Head of caudate nucleus (tissue), 42 donors: ENCODE measurements around the gene APCDD1.
"Not testable (repeated sequence)": the region's sequence is repeated elsewhere in the genome, so short reads cannot be mapped to it uniquely, and the experiment has no call there.

Experiments used
- DNase-seq, 42 donors: peaks; one replicate each; pipeline versions ENCODE4 v3.0.0 to v3.0.0-alpha.2; 2020 to 2021; ENCODE audit warnings: mixed read lengths in 7 of 42
- intact Hi-C: fragments of 100-400 bp; cut with DNase I; formaldehyde crosslinking; loops from one replicate; pipeline ENCODE4 v1.15.0; 2022

The APCDD1 gene

GRCh38 chr18:10477863-10478260 lies 23.4 kb downstream of the APCDD1 start:
- no peak for DNase-seq
- intact Hi-C loops = no loop called here

DNA sequence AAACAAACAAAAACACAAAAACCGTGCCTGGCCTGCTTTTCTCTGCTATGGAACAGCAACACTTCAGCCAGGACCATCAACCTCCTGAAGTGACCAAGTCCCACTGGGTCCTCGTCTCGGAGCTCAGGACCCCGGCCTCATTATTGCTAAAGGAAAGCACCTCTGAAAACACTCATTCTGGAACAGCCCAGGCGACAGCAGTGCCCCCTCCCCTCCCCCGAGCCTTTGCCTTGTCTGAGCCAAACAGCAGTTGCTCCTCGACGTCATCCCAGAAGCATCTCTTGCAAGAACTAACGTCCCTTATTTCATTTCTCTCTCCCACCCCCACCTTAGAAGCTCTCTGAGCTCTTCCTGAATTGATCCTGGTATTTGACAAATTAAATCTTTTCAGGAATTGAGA lies 27.4 kb downstream of the APCDD1 start:
- peak in 1 of 42 donors; percentile 37 for DNase-seq
- intact Hi-C loops = no loop called here

DNA sequence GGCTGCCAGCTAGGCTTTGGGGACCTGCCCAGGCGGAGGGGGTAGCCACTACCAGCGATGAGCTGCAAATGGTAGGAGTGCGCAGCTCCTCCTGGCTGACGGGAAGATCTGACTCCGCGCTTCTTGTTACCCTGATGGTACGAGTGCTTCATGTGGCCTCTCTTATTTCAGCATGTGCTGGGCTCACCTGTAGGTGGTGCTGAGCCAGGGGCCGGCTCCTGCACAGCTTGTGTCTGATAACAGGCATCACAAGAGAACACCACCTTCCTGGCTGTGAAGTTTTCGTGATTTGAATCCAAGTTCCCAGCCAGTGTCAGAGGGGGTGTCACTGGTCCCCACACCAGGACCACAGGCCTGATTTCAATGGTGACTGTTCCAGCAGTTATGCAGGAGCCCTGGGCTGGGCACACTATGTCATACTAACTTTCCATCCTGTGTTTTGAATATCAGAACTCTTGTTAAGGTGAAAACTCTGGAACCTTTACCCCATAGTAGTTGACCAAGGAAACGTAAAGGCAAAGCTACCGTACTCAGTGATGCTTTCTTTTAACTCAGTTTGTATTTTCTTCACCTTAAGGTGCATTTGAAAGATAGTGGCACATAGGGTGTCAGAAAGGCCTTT lies 28.0 kb downstream of the APCDD1 start:
- intact Hi-C loops = no loop called here
- DNase-seq = peak in 1 of 42 donors; percentile 37

GRCh38 chr18:10482985-10483949 lies 28.8 kb downstream of the APCDD1 start:
- intact Hi-C loops = no loop called here
- DNase-seq = peak in 7 of 42 donors; percentile 46 to 72 (median 51)

DNA sequence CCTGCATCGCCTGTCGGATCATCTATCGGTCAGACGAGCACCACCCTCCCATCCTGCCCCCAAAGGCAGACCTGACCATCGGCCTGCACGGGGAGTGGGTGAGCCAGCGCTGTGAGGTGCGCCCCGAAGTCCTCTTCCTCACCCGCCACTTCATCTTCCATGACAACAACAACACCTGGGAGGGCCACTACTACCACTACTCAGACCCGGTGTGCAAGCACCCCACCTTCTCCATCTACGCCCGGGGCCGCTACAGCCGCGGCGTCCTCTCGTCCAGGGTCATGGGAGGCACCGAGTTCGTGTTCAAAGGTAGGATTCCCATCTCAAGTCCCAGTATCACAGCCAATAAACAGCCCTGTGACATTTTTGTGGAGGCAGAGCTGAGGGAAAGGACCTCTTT lies 31.0 kb downstream of the APCDD1 start:
- intact Hi-C loops = no loop called here
- no peak for DNase-seq

GRCh38 chr18:10486362-10486761 lies 31.9 kb downstream of the APCDD1 start:
- intact Hi-C loops = no loop called here
- no peak for DNase-seq

- intact Hi-C loops = no loop called here
- peak in 2 of 42 donors; percentile 12 to 36 for DNase-seq
Observed at GRCh38 chr18:10487154-10487553, 32.7 kb downstream of the APCDD1 start.

DNA sequence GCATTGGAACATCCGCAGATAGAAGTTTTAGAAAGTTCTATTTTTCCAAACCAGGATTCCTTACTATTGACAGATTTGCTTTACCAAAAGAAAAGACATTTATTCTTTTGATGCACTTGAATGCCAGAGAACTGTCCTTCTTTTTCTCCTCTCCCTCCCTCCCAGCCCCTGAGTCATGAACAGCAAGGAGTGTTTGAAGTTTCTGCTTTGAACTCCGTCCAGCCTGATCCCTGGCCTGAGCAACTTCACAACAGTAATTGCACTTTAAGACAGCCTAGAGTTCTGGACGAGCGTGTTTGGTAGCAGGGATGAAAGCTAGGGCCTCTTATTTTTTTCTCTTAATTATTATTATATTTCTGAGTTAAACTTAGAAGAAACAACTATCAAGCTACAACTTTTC lies 33.6 kb downstream of the APCDD1 start:
- peak in 2 of 42 donors; percentile 50 to 64 for DNase-seq
- intact Hi-C loops = no loop called here

GRCh38 chr18:10490401-10491165 lies 36.1 kb downstream of the APCDD1 start:
- peak in 36 of 42 donors; percentile 33 to 88 (median 64) for DNase-seq
- intact Hi-C loops = no loop called here

- DNase-seq = no peak
- intact Hi-C loops = no loop called here
Observed at GRCh38 chr18:10495936-10496335, 41.5 kb downstream of the APCDD1 start.

GRCh38 chr18:10497206-10497749 lies 42.8 kb downstream of the APCDD1 start:
- no peak for DNase-seq
- intact Hi-C loops = no loop called here

GRCh38 chr18:10499230-10499629 lies 44.8 kb downstream of the APCDD1 start:
- intact Hi-C loops = no loop called here
- peak in 1 of 42 donors; percentile 24 for DNase-seq

DNA sequence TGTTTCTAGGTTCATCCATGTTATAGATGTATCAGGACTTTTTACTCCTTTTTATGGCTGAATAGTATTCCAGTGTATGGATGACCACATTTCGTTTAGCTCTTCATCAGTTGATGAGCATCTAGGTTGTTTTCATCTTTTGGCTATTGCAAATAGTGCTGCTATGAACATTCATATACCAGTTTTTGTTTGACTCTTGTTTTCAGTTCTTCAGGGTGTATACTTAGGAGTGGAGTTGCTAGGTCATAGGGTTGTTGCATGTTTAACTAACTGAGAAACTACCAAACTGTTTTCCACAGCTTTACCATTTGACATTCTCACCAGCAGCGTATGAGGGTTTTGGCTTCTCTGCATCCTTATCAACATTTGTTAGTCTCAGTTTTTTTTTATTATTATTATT lies 45.6 kb downstream of the APCDD1 start:
- no peak for DNase-seq
- intact Hi-C loops = no loop called here

DNA sequence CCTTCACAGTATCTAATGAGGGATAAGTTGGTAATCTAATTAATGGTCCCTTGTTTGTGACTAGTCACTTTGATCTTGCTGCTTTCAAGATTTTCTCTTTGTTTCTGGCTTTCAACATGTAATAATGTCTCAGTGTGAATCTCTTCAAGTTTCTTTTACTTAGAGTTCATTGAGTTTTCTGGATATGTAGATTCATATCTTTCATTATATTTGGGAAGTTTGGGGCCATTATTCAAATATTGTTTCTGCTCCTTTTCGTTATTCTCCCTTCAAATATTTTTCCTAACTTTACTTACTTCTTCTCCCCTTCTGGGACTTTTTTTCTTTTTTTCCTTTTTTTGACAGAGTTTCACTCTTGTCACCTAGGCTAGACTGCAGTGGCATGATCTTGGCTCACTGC lies 50.3 kb downstream of the APCDD1 start:
- intact Hi-C loops = no loop called here
- DNase-seq = no peak

DNA sequence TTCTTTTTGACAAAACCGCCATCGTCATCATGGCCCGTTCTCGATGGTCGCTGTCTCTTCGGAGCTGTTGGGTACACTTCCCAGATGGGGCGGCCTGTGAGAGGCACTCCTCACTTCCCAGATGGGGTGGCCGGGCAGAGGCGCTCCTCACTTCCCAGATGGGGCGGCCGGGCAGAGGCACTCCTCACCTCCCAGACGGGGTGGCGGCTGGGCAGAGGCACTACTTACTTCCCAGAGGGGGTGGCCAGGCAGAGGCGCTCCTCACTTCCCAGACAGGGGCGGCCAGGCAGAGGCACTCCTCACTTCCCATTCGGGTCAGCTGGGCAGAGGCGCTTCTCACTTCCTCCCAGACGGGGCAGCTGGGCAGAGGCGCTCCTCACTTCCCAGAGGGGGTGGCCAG lies 51.5 kb downstream of the APCDD1 start:
- intact Hi-C loops, DNase-seq: not testable (repeated sequence)

- no peak for DNase-seq
- intact Hi-C loops = no loop called here
Observed at GRCh38 chr18:10508591-10508990, 54.2 kb downstream of the APCDD1 start.

DNA sequence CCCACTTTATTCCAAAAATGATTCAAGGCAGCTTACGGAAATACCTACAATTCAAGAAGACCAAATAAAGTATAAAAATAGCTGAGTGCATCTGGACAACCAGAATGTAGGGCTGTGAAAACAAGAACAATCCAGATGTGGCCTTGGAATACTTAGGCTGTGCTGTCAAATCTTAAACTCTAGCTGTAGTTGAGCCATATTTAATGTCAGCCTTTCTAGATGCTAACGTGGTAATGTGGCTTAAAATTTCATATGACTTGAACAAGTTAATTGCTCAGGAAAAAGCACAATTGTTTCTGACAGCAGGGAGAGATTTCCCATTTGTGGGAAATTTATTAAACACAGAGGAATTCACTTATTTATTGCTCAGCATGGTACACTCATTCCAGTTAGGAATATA lies 56.8 kb downstream of the APCDD1 start:
- no peak for DNase-seq
- intact Hi-C loops = loop anchor here (10.0 kb wide), 1 partner anchor 56 kb away; the partner anchor contains the start of gene APCDD1

DNA sequence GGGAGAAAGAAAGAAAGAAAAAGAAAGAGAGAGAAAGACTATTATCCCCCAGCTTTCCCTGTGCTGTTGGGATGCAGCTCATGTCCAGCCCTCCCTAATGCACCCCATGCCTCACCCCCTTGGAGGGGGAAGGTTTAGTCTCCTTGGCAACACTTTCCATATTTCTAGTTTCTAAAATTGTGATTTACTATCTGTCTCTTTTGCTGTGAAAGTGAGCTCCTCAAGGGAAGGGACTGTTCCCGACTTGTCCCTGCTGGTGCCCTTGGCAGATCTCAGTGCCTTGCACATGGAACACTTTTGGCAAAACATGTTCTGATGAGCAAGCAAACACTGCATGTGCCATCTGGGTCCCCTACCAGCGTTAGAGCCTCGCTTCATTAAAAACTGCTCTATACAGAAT lies 59.6 kb downstream of the APCDD1 start:
- intact Hi-C loops = loop anchor here (10.0 kb wide), 1 partner anchor 59 kb away; the partner anchor contains the start of gene APCDD1
- peak in 23 of 42 donors; percentile 27 to 72 (median 45) for DNase-seq

GRCh38 chr18:10514601-10515000 lies 60.2 kb downstream of the APCDD1 start:
- DNase-seq = no peak
- intact Hi-C loops = loop anchor here (10.0 kb wide), 1 partner anchor 60 kb away; the partner anchor contains the start of gene APCDD1
